ENCODE data around the gene PIEZO1. TPM values are rescaled to one million over a fixed set of nuclear protein-coding genes. Genes with fewer than 3 reads are reported as not detected.

Gene PIEZO1
- total and polyA plus RNA-seq, 2 donors (not counting 1 experiment from before 2014, with no cell fraction given), result 108 to 331 TPM

GRCh38 chr16:88800277-88800592, 15.2 kb upstream of the PIEZO1 start:
- Mint-ChIP-seq H3K4me3 (peak overlapping the region; percentile 10), H3K27me3 (no peaks in the 10 kb centered on the region), H3K4me1 (peaks cover 22% of the 10 kb centered on the region), H3K9me3 (ENCODE audit: insufficient read depth) (no peaks in the 10 kb centered on the region), H3K27ac (no peak overlapping the region)
- Histone ChIP-seq H3K27ac (ENCODE audit: low read length in 2 of 2) (no peak overlapping the region), H3K4me2 (replicated peaks; ENCODE audit: low read depth, low read length, poor library complexity, severe bottlenecking) (peak overlapping the region; percentile 4), H3K9ac (ENCODE audit: low read length) (no peak overlapping the region), H3K4me3 (ENCODE audit: control extremely low read depth in 1 of 5, extremely low read depth in 1 of 5, insufficient read depth in 1 of 5, low read depth in 2 of 5, low read length in 4 of 5) (no peak overlapping the region), H3K27me3 (replicated peaks in 1 of 4; ENCODE audit: control extremely low read depth in 1 of 4, control insufficient read depth in 3 of 4, insufficient read depth in 4 of 4, low read length in 3 of 4) (peaks cover 0 to 4% (median 0%) of the 10 kb centered on the region in 4 experiments), H3K9me3 (ENCODE audit: control extremely low read depth in 1 of 3, control insufficient read depth in 2 of 3, insufficient read depth in 1 of 3, low read length in 2 of 3) (peaks cover 0 to 14% (median 0%) of the 10 kb centered on the region in 3 donors), H3K36me3 (replicated peaks in 1 of 2; ENCODE audit: control extremely low read depth in 1 of 2, control insufficient read depth in 1 of 2, extremely low read depth in 1 of 2, insufficient read depth in 2 of 2, low read length in 1 of 2) (no peaks in the 10 kb centered on the region), H3K4me1 (ENCODE audit: control insufficient read depth in 2 of 2, insufficient read depth in 2 of 2, low read length in 2 of 2) (peaks cover 28 to 43% of the 10 kb centered on the region in 2 donors), H4K20me1 (ENCODE audit: control insufficient read depth, insufficient read depth, low read length, poor library complexity, severe bottlenecking) (peaks cover 8% of the 10 kb centered on the region), H3K79me2 (ENCODE audit: control insufficient read depth, insufficient read depth, low read length) (peaks cover 4% of the 10 kb centered on the region), H2AFZ (ENCODE audit: insufficient read depth, low read depth, low read length, poor library complexity, severe bottlenecking) (no peak overlapping the region)
- TF ChIP-seq CTCF (IDR thresholded peaks at IDR 0.05), result no peak
- no peak for TF ChIP-seq EZH2 (IDR thresholded peaks at IDR 0.05; ENCODE audit: borderline replicate concordance, insufficient read depth, low read depth, low read length, poor library complexity, severe bottlenecking)
- intact Hi-C loops (cut with micrococcal nuclease), result no loop called here
- DNase-seq (no peak), ATAC-seq (ENCODE audit: low read depth) (no peak)
- 49% methylated on average over 6 of the region's 6 CpGs for WGBS (ENCODE audit: insufficient coverage)
- CTCF ChIA-PET, result interaction anchor here (0.6 to 4.9 kb wide), 5 partner anchors 10 to 63 kb away, joined by 3 to 33 read pairs (median 4); no protein-coding TSS in a partner anchor
- POLR2A ChIA-PET, result interaction anchor here (0.6 to 0.7 kb wide), 2 partner anchors 19 to 981 kb away, joined by 3 to 4 read pairs; no protein-coding TSS in a partner anchor

GRCh38 chr16:88799569-88800276, 14.7 kb upstream of the PIEZO1 start:
- H3K4me3 Mint-ChIP-seq, result peak overlapping the region; percentile 10
- peak overlapping the region; percentile 4 for H3K4me2 ChIP-seq (replicated peaks; ENCODE audit: low read depth, low read length, poor library complexity, severe bottlenecking)
- TF ChIP-seq EZH2 (IDR thresholded peaks at IDR 0.05; ENCODE audit: borderline replicate concordance, insufficient read depth, low read depth, low read length, poor library complexity, severe bottlenecking) (no peak), CTCF (IDR thresholded peaks at IDR 0.05) (no peak)
- peaks cover 4% of the 10 kb centered on the region for H3K79me2 ChIP-seq (ENCODE audit: control insufficient read depth, insufficient read depth, low read length)
- no peak overlapping the region for H3K9ac ChIP-seq (ENCODE audit: low read length)
- intact Hi-C loops (cut with micrococcal nuclease), result no loop called here
- H3K27me3 Mint-ChIP-seq, result no peaks in the 10 kb centered on the region
- DNase-seq (peak; percentile 54), ATAC-seq (ENCODE audit: low read depth) (no peak)
- peaks cover 0 to 11% (median 0%) of the 10 kb centered on the region in 3 donors for H3K9me3 ChIP-seq (ENCODE audit: control extremely low read depth in 1 of 3, control insufficient read depth in 2 of 3, insufficient read depth in 1 of 3, low read length in 2 of 3)
- no peaks in the 10 kb centered on the region for H3K36me3 ChIP-seq (replicated peaks in 1 of 2; ENCODE audit: control extremely low read depth in 1 of 2, control insufficient read depth in 1 of 2, extremely low read depth in 1 of 2, insufficient read depth in 2 of 2, low read length in 1 of 2)
- no peak overlapping the region for H2AFZ ChIP-seq (ENCODE audit: insufficient read depth, low read depth, low read length, poor library complexity, severe bottlenecking)
- 31% methylated on average over 15 of the region's 17 CpGs for WGBS (ENCODE audit: insufficient coverage)
- H3K27ac ChIP-seq (ENCODE audit: low read length in 2 of 2), result no peak overlapping the region
- peaks cover 34 to 45% of the 10 kb centered on the region in 2 donors for H3K4me1 ChIP-seq (ENCODE audit: control insufficient read depth in 2 of 2, insufficient read depth in 2 of 2, low read length in 2 of 2)
- no peak overlapping the region for H3K4me3 ChIP-seq (ENCODE audit: control extremely low read depth in 1 of 5, extremely low read depth in 1 of 5, insufficient read depth in 1 of 5, low read depth in 2 of 5, low read length in 4 of 5)
- H3K9me3 Mint-ChIP-seq (ENCODE audit: insufficient read depth), result no peaks in the 10 kb centered on the region
- CTCF ChIA-PET, result interaction anchor here (0.6 to 4.9 kb wide), 6 partner anchors 11 to 63 kb away, joined by 3 to 33 read pairs (median 4); no protein-coding TSS in a partner anchor
- no peak overlapping the region for H3K27ac Mint-ChIP-seq
- peaks cover 0 to 4% (median 0%) of the 10 kb centered on the region in 4 experiments for H3K27me3 ChIP-seq (replicated peaks in 1 of 4; ENCODE audit: control extremely low read depth in 1 of 4, control insufficient read depth in 3 of 4, insufficient read depth in 4 of 4, low read length in 3 of 4)
- peaks cover 27% of the 10 kb centered on the region for H3K4me1 Mint-ChIP-seq
- POLR2A ChIA-PET, result interaction anchor here (0.6 to 0.7 kb wide), 3 partner anchors 18 to 982 kb away, joined by 3 to 4 read pairs (median 3); no protein-coding TSS in a partner anchor
- peaks cover 5% of the 10 kb centered on the region for H4K20me1 ChIP-seq (ENCODE audit: control insufficient read depth, insufficient read depth, low read length, poor library complexity, severe bottlenecking)

Measured in B cell (primary cell).